ENCODE results near the gene MPI.
A peak's percentile ranks its signal among the peaks of the same experiment; 100 is the strongest.

The MPI gene

DNA sequence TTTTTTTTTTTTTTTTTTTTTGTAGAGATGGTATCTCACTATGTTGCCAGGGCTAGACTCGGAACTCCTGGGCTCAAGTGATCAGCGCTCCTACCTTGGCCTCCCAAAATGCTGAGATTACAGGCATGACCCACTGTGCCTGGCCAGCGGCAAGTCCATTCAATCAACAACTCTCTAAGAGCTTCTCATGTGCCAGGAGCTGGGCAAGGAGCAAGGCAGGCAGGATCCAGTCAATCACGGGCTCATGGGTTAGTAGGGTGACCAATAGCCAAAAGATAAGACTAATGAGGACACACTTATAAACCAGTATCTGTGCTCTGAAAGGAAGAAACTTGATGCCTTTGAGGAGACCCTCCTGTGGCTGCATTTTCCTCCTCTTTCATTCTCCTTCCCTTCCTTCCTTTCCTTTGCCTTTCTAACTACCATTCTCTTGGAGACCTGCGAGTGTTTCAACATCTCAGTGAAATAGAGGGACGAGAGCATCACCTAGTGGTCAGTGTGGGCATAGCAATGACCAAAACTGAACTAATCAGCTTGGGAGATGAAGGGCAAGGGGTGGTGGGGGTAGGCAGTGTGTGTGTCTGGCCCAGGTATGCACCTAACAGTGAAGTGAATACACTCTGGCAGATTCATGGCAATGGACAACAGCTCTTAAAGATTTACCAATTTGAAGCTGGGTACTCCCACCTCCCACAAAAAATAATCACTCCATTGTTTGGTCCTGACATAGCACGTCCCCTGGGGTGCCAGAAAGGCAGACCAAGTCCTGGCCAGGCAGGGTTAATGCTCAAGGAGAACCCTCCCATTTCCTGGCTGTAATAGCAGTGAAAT is 60.5 kb downstream of the MPI start:
- peak; percentile 65 for DNase-seq

DNA sequence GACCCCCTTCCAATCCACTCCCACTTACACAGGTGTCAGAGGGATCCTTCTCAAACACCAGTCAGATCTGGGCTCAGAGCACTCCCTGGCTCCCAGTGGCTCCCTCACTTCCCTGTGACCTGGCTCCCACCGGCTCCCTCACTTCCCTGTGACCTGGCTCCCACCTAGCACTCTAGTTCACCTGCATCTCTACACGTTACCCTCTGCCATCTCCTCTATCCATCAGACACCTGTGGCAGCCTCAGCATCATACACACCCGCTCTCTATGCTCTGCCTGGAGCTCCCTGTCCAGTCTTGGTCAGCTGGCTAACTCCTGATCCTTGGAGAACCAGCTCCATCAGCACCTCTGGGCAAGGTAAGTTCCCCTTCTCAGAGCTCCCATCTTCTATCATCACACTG is 61.2 kb downstream of the MPI start:
- no peak for DNase-seq
